SK-N-SH (cell line): Measurements from ENCODE around the gene RAB12.
A peak's percentile ranks its signal among the peaks of the same experiment; 100 is the strongest.

Source experiments
- CHD2 ChIP-seq: fragments of 150-350 bp; IDR thresholded peaks from 2 replicates; pipeline ENCODE4 v1.6.1; 2018; ENCODE audit warnings: low read length; ENCODE audit not compliant: partially characterized antibody
- CTCF ChIP-seq: fragments of 200-600 bp; sonication (generic); IDR thresholded peaks from 2 replicates; pipeline ENCODE4 v1.6.1; 2017; ENCODE audit warnings: antibody characterized with exemption, mild to moderate bottlenecking, moderate library complexity
- EP300 ChIP-seq, 2 experiments: IDR thresholded peaks; 2 replicates each; pipeline versions ENCODE4 v1.4.0 to v1.6.1; 2012; ENCODE audit warnings: borderline replicate concordance in 1 of 2, low read depth in 1 of 2, low read length in 1 of 2
- FOXM1 ChIP-seq: IDR thresholded peaks from 2 replicates; pipeline ENCODE4 v1.4.0; 2012; ENCODE audit warnings: low read depth, mild to moderate bottlenecking
- IRF3 ChIP-seq: fragments of 150-350 bp; IDR thresholded peaks from 2 replicates; pipeline ENCODE4 v1.6.1; 2016; ENCODE audit warnings: mild to moderate bottlenecking, low read depth, low read length
- JUND ChIP-seq: IDR thresholded peaks from 2 replicates; pipeline ENCODE4 v1.4.0; 2012
- POLR2AphosphoS5 ChIP-seq: IDR thresholded peaks from 2 replicates; pipeline ENCODE4 v1.6.1; 2012; ENCODE audit warnings: low read depth, low read length
- RAD21 ChIP-seq: IDR thresholded peaks from 2 replicates; pipeline ENCODE4 v1.6.1; 2012; ENCODE audit warnings: mild to moderate bottlenecking, low read length
- REST ChIP-seq: IDR thresholded peaks from 2 replicates; pipeline ENCODE4 v1.6.1; 2012; ENCODE audit warnings: mild to moderate bottlenecking, low read depth, low read length, moderate library complexity
- SIN3A ChIP-seq: IDR thresholded peaks from 2 replicates; pipeline ENCODE4 v1.6.1; 2012; ENCODE audit warnings: low read depth, mild to moderate bottlenecking, low read length, moderate library complexity, borderline replicate concordance
- USF2 ChIP-seq: fragments of 150-350 bp; IDR thresholded peaks from 2 replicates; pipeline ENCODE4 v1.6.1; 2017; ENCODE audit warnings: antibody characterized with exemption, low read length, low read depth, borderline replicate concordance
- TF ChIP-seq, protein P1 (sequence below): IDR thresholded peaks from 2 replicates; pipeline ENCODE4; 2012
- TF ChIP-seq, protein P2 (sequence below): IDR thresholded peaks from 2 replicates; pipeline ENCODE4 v1.4.0; 2012; ENCODE audit warnings: low read depth, borderline replicate concordance

- TF ChIP-seq JUND (no peak), RAD21 (no peak), CTCF (no peak), REST (no peak), SIN3A (no peak), POLR2AphosphoS5 (no peak), CHD2 (peak; percentile 11), USF2 (no peak), FOXM1 (no peak), IRF3 (no peak), EP300 (IDR thresholded peaks at IDR 0.05; ENCODE audit: borderline replicate concordance in 1 of 2, low read depth in 1 of 2, low read length in 1 of 2) (no peak)
- TF ChIP-seq, protein P1, sequence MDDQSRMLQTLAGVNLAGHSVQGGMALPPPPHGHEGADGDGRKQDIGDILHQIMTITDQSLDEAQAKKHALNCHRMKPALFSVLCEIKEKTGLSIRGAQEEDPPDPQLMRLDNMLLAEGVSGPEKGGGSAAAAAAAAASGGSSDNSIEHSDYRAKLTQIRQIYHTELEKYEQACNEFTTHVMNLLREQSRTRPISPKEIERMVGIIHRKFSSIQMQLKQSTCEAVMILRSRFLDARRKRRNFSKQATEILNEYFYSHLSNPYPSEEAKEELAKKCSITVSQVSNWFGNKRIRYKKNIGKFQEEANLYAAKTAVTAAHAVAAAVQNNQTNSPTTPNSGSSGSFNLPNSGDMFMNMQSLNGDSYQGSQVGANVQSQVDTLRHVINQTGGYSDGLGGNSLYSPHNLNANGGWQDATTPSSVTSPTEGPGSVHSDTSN, result no peak
- TF ChIP-seq, protein P2, sequence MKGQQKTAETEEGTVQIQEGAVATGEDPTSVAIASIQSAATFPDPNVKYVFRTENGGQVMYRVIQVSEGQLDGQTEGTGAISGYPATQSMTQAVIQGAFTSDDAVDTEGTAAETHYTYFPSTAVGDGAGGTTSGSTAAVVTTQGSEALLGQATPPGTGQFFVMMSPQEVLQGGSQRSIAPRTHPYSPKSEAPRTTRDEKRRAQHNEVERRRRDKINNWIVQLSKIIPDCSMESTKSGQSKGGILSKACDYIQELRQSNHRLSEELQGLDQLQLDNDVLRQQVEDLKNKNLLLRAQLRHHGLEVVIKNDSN, result no peak
These were observed 48.0 kb downstream of the RAB12 start for GRCh38 chr18:8657050-8657820.
